Dendritic cell treated with granulocyte-macrophage colony-stimulating factor and Interleukin-4, amounts not matched to agents 40 ng/mL and 50 ng/mL, for 4 days (primary cell): ENCODE data around the gene GRK3.

Source experiments
- H3K27ac Mint-ChIP-seq: one replicate; pipeline ENCODE4 v1.8.0; 2022; ENCODE audit warnings: mild to moderate bottlenecking, mixed read lengths
- H3K27me3 Mint-ChIP-seq: one replicate; pipeline ENCODE4 v1.8.0; 2022; ENCODE audit warnings: mild to moderate bottlenecking, mixed read lengths
- H3K36me3 Mint-ChIP-seq: one replicate; pipeline ENCODE4 v1.8.0; 2022; ENCODE audit warnings: low read depth, mixed read lengths
- H3K4me1 Mint-ChIP-seq: one replicate; pipeline ENCODE4 v1.8.0; 2022; ENCODE audit warnings: low read depth, mixed read lengths
- H3K4me3 Mint-ChIP-seq: one replicate; pipeline ENCODE4 v1.8.0; 2022; ENCODE audit warnings: mild to moderate bottlenecking, moderate library complexity, mixed read lengths
- H3K9me3 Mint-ChIP-seq: one replicate; pipeline ENCODE4 v1.8.0; 2022; ENCODE audit warnings: mixed read lengths
- intact Hi-C: fragments of 100-400 bp; cut with micrococcal nuclease; formaldehyde crosslinking; loops from one replicate; pipeline ENCODE4 v1.15.0; 2022

Gene GRK3

DNA sequence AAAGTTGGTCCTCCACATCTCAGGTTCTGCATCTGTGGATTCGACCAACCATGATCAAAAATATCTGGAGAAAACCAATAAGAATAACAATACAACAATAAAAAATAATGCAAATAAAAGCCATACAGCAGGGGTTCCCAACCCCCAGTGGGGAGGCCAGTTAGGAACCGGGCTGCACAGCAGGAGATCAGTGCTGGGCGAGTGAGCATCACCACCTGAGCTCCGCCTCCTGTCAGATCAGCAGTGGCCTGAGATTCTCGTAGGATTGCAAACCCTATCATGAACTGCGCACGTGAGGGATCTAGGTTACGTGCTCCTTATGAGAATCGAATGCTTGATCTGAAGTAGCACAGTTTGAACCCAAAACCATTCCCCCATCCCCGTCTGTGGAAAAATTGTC, 152.2 kb downstream of the GRK3 start:
- H3K27me3 Mint-ChIP-seq: no peaks in the 10 kb centered on the region
- no peaks in the 10 kb centered on the region for H3K9me3 Mint-ChIP-seq
- intact Hi-C loops: no loop called here
- peaks cover 94% of the 10 kb centered on the region for H3K36me3 Mint-ChIP-seq
- no peak overlapping the region for H3K4me3 Mint-ChIP-seq
- no peak overlapping the region for H3K27ac Mint-ChIP-seq
- no peaks in the 10 kb centered on the region for H3K4me1 Mint-ChIP-seq

DNA sequence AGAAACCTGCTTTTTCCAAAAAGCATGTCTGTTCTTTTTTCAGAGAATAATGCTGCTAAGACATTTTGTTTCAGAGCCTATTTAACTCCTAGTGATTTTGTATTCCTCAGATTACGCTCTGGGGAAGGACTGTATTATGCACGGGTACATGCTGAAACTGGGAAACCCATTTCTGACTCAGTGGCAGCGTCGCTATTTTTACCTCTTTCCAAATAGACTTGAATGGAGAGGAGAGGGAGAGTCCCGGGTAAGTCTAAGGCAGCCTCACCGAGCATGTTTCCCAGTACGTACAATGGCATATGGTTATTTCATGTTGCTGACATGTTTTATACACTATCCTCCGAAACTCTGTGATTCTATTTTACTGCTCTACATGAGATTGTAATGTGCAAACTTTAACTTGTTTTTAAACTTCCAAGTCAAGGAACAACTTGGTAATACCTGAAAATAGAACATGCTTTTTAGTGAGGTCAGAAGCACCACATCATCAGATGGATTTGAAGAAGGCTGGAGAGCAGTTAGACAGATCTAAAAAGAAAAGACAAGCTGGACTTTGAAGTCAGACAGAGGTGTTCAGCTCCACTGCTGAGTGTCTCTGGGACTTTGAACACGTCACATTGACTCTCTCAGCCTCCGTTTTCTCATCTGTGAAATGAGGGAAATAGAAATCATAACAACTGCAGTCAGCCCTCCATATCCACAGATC, 153.8 kb downstream of the GRK3 start:
- Mint-ChIP-seq H3K36me3 (peaks cover 93% of the 10 kb centered on the region), H3K27ac (no peak overlapping the region), H3K4me3 (no peak overlapping the region), H3K27me3 (no peaks in the 10 kb centered on the region), H3K4me1 (no peaks in the 10 kb centered on the region), H3K9me3 (no peaks in the 10 kb centered on the region)
- intact Hi-C loops: no loop called here

DNA sequence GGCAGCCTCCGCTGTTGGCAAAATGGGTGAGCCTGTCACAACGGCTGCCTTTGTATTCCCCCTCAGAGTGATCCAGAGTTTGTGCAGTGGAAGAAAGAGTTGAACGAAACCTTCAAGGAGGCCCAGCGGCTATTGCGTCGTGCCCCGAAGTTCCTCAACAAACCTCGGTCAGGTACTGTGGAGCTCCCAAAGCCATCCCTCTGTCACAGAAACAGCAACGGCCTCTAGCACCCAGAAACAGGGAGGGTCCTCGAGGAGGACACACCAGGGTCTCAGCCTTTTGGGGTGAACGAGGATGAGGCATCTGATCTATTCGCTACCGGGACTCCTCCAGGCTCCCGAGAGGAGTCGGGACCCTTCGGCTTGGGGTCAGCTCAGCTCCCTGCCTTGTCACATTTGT, 157.7 kb downstream of the GRK3 start:
- H3K4me3 Mint-ChIP-seq: no peak overlapping the region
- no peaks in the 10 kb centered on the region for H3K27me3 Mint-ChIP-seq
- no peak overlapping the region for H3K27ac Mint-ChIP-seq
- no peaks in the 10 kb centered on the region for H3K9me3 Mint-ChIP-seq
- no peaks in the 10 kb centered on the region for H3K4me1 Mint-ChIP-seq
- H3K36me3 Mint-ChIP-seq: peaks cover 87% of the 10 kb centered on the region
- intact Hi-C loops: no loop called here

DNA sequence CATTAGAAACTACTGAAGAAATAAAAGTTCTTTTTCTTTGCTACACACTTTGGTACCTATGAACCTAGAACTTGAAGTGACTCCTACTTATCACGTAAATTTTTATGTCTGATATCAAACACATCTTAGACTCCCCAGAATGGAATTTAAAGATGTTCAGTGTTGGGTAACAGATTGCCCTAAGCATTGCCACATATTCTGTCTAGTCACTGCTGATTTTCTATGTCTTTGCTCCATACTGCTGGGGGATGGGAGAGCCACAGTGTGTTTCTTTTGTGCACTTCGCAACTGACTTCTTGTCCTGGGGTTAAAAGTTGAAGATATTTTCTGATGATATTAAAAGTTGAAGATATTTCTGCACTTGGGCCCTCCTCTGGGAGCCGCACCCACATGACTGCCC, 158.2 kb downstream of the GRK3 start:
- H3K27me3 Mint-ChIP-seq: no peaks in the 10 kb centered on the region
- no peak overlapping the region for H3K4me3 Mint-ChIP-seq
- peaks cover 83% of the 10 kb centered on the region for H3K36me3 Mint-ChIP-seq
- intact Hi-C loops: no loop called here
- no peaks in the 10 kb centered on the region for H3K4me1 Mint-ChIP-seq
- H3K27ac Mint-ChIP-seq: no peak overlapping the region
- no peaks in the 10 kb centered on the region for H3K9me3 Mint-ChIP-seq

DNA sequence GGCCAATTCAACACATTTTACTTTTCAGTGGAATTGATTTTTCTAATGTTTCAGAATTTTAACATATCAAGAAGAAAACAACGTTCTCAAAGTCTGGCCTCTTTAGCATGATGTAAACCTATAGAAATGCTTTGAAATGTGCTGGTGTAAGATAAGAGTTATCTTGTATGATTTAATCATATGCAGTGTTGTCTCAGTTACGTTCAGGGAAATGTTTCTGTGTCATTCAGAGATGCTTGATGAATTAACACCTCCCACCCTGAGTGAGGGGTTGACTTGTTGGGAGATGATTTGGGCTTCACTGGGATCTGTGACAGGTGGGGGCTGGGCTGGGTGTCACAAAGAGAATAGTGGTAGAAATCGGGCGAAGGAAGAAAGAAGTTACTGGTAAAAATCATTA, 161.8 kb downstream of the GRK3 start:
- Mint-ChIP-seq H3K4me1 (peaks cover 10% of the 10 kb centered on the region), H3K9me3 (no peaks in the 10 kb centered on the region), H3K27ac (no peak overlapping the region), H3K36me3 (peaks cover 58% of the 10 kb centered on the region), H3K4me3 (no peak overlapping the region), H3K27me3 (no peaks in the 10 kb centered on the region)
- intact Hi-C loops: no loop called here

DNA sequence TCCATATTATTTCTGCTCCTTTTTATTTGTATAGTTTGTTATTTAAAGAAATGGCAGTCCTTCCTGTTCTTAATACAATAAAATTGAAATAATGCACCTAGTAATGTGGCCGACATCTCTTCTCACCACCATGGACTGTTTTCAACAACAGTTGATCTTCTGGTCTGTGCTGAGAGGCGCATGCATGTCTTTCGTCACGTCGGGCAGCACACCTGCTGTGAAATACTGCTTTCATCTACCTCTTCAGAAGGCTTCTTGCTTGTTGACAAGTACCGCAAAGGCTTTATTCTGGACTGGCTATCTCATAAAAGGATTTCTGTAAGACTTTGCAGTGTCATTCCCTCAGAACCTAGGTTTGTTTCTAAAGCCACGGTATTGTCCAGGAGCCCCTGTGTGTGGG, 163.6 kb downstream of the GRK3 start:
- Mint-ChIP-seq H3K4me3 (no peak overlapping the region), H3K4me1 (peaks cover 10% of the 10 kb centered on the region), H3K9me3 (no peaks in the 10 kb centered on the region), H3K27ac (no peak overlapping the region), H3K27me3 (no peaks in the 10 kb centered on the region), H3K36me3 (peaks cover 43% of the 10 kb centered on the region)
- intact Hi-C loops: no loop called here

DNA sequence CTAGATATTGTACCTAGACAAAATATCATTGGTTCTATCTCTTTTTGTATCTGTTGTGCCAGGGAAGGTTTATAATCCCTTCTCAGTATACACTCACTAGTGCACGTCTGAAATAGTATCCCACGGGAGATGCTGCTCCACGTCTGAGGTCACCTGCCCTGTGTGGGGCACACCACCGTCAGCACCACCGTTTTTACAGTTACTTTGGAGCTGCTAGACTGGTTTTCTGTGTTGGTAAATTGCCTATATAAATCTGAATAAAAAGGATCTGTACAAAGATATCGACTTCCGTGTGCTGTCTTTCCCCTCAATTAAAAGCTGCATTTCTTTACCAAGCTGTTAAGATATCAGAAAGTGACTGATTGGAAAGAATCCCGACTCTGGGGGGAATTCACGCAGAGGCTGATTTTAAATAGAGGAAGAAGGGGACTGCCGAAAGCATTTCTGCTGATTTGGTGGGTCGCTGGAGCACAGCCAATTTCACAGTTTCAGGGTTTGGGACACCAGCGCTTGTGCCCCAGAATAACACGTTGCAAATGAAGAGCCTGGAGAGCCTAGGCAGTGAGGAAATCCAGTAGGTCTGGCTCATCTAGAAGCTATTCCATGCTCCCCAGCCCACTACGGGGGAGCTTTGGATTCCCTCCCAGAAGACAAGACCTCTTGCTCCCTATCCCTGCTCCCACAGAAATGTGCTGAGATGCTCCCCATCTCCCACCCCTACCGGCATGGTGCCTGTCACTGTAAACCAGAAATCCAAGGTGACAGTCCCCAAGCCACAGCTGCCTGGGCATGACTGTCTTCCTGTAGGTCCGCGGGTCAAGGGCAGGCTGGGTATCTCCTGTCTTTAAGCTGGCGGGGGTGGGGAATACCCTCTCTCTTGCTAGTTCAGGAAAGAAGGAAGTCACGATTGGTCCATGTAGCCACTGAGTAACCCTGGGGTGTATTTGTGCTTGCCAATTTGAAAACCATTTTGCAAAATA, 164.8 kb downstream of the GRK3 start:
- peaks cover 31% of the 10 kb centered on the region for H3K36me3 Mint-ChIP-seq
- H3K27ac Mint-ChIP-seq: no peak overlapping the region
- no peak overlapping the region for H3K4me3 Mint-ChIP-seq
- peaks cover 14% of the 10 kb centered on the region for H3K4me1 Mint-ChIP-seq
- H3K9me3 Mint-ChIP-seq: no peaks in the 10 kb centered on the region
- no peaks in the 10 kb centered on the region for H3K27me3 Mint-ChIP-seq
- intact Hi-C loops: no loop called here

DNA sequence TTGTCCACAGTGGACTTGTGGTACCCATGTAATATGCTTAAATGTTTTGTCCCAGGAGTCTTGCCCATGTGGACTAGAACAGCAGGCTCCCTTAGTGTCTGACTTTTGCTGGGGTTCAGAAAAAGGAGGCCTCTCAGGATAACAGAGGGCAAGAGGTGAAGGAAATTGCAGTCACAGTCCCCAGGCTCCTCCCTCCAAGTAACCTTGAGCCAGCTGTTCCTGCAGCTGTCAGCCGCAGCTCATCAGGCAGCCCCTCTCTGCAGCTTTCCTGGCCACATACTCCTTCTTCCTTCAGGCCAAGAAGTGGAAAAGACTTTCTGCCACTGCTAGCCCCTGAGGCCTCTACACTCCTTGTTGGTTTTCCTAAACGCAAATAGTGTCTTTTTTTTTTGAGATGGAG, 171.2 kb downstream of the GRK3 start:
- Mint-ChIP-seq H3K4me3 (no peak overlapping the region), H3K27ac (no peak overlapping the region), H3K36me3 (no peaks in the 10 kb centered on the region), H3K4me1 (peaks cover 15% of the 10 kb centered on the region), H3K9me3 (no peaks in the 10 kb centered on the region), H3K27me3 (peaks cover 13% of the 10 kb centered on the region)
- intact Hi-C loops: no loop called here

DNA sequence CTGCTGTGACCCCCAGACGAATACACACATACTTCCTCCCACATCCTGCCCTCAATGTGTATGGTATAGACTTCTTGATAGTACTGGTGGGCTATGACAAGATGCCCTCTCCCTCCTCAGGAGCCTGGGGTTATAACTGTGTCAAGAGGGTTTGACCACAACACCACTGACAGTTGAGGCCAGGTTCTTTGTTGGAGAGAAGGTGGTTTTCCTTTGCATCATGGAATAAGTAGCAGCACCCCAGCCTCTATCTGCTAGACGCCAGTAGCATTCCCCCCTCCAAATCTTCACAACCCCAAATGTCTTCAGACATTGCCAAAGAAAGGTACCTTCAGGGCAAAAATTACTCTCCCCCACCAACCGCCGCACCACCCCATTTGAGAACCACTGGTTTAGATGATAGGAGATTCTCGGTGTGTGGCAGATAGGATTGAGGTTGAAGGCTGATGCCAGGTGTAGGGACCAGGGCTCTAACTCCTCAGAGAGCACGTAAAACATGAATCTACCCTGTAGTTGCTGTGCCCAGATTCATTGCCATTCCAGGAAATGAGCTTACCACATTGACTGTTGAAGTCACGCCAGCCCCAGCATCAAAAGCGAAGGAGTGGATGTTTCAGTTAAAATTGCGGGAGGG, 172.0 kb downstream of the GRK3 start:
- Mint-ChIP-seq H3K27me3 (peaks cover 13% of the 10 kb centered on the region), H3K9me3 (no peaks in the 10 kb centered on the region), H3K4me1 (peaks cover 15% of the 10 kb centered on the region), H3K36me3 (no peaks in the 10 kb centered on the region), H3K27ac (no peak overlapping the region), H3K4me3 (no peak overlapping the region)
- intact Hi-C loops: no loop called here

DNA sequence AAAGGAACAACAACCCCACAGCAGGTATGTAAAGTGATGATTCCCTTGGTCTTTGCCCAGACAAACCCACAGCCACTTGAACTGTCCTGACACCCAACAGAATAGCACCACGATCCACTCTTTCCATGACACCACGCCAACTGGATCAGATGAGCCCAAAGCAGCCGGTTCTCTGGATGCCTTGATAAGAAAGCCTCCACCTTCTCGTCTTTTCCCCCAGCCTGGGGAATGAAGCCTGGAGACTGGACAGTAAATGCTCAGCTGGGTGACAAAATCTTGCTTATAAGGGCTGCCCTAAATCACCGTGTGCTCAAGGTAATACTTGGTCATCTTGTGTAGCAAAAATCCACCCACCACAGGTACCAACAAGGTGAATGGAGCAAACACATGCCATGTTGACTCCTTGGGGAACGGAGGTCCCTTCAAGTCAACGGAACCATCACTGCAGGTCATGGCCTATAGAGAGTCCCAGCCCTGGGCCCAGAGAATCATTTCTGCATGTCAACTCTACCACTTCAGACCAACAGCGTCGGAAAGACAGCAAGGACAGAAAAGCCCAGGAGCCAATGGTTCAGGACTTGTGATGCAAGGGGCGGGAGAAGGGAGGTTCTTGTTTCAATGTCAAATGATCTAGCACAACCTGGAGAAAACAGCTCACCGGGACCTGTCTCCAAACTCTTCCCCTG, 175.3 kb downstream of the GRK3 start:
- H3K4me3 Mint-ChIP-seq: no peak overlapping the region
- intact Hi-C loops: no loop called here

DNA sequence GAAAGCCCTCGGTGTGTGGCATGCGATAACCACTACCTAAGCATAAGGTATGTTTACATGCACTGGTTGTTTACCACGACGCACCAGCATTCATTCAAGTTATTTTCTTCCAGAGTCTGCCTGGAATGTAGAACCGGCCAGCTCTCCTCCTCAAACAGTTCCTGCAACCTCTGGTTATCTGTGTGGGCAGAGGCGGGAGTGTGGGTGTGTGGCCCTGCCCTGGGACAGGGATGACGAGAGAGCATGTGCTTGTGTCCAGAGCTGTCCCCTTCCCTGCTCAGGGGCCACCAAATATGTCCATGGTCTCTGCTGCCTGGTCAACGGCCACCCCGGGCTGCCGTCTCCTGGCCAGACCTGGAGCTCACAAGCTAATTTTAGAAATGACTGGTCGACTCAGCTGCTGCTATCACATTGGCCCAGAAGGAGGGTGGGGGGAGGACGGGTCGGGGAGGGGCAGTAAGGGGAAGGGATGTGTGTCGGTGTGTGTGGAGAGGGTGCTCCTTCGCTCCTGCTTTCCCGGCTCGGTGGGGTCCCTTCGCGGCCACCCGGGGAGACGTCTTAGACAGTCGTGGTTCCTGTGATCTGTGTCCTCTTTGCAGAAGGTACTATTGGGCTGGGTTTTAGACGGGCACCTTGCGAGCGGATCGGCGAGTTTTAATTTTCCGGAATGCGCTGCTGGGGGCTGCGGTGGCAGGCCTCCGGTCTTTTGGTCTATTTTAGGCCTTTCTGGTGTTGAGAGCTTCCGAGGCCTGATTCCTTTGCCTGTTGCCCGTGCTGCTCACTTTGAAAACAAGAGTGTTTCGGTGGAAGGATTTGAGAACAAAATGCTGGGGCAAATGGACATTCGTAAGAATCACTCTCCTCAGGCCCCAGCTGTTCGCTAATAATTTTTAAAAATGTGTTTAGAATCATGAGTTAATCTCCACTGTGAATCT, 177.5 kb downstream of the GRK3 start, which contains the start of gene MYO18B:
Gene MYO18B, plus strand, starts transcription at position 497 of the 935 bp plus-strand sequence. CDS start 18,905 bp downstream, outside the sequence.
- Mint-ChIP-seq H3K4me1 (peaks cover 24% of the 10 kb centered on the region), H3K4me3 (no peak within 1 kb of the TSS), H3K27me3 (peaks cover 8% of the 10 kb centered on the region), H3K27ac (no peak within 1 kb of the TSS), H3K36me3 (no peaks in the 10 kb centered on the region), H3K9me3 (no peaks in the 10 kb centered on the region)
- intact Hi-C loops: no loop called here

More for the DNA sequence above, 175.3 kb downstream of the GRK3 start:
- Mint-ChIP-seq H3K27me3 (peaks cover 17% of the 10 kb centered on the region), H3K27ac (no peak overlapping the region), H3K36me3 (no peaks in the 10 kb centered on the region), H3K4me1 (peaks cover 19% of the 10 kb centered on the region), H3K9me3 (no peaks in the 10 kb centered on the region)

DNA sequence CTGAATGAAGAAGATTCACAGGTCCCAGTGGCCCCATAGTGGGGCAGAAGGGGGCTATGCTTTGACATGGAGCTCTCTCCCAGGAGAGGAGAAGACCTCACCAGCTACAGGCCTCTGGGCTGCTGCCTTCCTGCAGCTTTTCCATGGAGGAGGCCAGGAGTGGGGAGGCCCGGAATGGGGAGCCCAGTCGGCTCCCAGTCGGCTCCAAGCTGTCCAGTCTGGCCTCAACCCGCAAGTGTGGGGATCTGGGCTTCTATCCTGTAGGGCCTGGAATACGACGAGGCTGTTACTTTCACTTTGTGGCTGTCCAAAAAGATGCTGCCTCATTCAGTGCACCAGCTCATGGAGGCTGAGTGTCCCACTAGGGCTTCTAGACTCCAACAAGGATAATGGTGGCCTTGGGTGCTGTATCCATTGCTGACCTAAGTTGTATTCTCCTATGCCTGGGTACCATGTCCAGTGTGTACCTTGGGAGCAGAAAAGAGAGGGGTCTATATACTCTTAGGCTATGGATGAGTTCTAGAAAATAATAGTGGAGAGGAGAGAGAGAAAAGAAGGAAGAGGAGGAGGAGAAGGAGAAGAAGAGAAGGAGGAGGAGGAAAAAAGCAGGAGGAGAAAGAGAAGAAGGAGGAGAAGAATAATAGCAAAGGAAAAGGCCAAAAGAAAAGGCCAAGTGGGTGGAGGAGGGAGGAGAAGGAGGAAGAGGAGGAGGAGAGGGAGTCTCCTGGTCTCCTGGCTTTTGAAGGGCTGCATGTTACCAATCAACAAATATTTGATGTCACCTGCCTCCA, 178.6 kb downstream of the GRK3 start:
- H3K4me1 Mint-ChIP-seq: peaks cover 35% of the 10 kb centered on the region
- no peaks in the 10 kb centered on the region for H3K9me3 Mint-ChIP-seq
- intact Hi-C loops: no loop called here
- H3K36me3 Mint-ChIP-seq: no peaks in the 10 kb centered on the region
- H3K27ac Mint-ChIP-seq: no peak overlapping the region
- peaks cover 8% of the 10 kb centered on the region for H3K27me3 Mint-ChIP-seq
- no peak overlapping the region for H3K4me3 Mint-ChIP-seq
